ENCODE data around the gene HTN3. TPM values are rescaled to one million over a fixed set of nuclear protein-coding genes. Genes with fewer than 3 reads are reported as not detected.
"Not testable (repeated sequence)": the region's sequence is repeated elsewhere in the genome, so short reads cannot be mapped to it uniquely, and the experiment has no call there.

Gene HTN3
- total RNA-seq, 1 donor, result not detected

DNA sequence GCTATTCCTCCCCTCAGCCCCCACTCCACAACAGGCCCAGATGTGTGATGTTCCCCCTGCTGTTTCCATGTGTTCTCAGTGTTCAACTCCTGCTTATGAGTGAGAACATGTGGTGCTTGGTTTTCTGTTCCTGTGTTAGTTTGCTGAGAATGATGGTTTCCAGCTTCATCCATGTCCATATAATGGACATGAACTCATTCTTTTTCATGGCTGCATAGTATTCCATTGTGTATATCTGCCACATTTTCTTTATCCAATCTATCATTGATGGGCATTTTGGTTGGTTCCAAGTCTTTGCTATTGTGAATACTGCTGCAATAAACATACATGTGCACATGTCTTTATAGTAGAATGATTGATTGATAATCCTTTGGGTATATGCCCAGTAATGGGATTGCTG lies 11.7 kb downstream of the HTN3 start:
- H2AFZ ChIP-seq (ENCODE audit: low read length); H3K4me2 ChIP-seq (ENCODE audit: insufficient read depth, low read length); H3K36me3 ChIP-seq (ENCODE audit: insufficient read depth, low read length); H3K79me2 ChIP-seq (ENCODE audit: insufficient read depth, low read length); DNase-seq (ENCODE audit: insufficient read length, low spot score, missing footprints); H3K27me3 ChIP-seq (ENCODE audit: insufficient read depth, low read length); H3K9me3 ChIP-seq (ENCODE audit: low read depth, low read length); H3K4me3 ChIP-seq (ENCODE audit: insufficient read depth, low read length); H3K4me1 ChIP-seq (ENCODE audit: insufficient read depth, low read length); H4K20me1 ChIP-seq (ENCODE audit: insufficient read depth, low read length); H3K27ac ChIP-seq (ENCODE audit: low read depth, low read length): not testable (repeated sequence)

DNA sequence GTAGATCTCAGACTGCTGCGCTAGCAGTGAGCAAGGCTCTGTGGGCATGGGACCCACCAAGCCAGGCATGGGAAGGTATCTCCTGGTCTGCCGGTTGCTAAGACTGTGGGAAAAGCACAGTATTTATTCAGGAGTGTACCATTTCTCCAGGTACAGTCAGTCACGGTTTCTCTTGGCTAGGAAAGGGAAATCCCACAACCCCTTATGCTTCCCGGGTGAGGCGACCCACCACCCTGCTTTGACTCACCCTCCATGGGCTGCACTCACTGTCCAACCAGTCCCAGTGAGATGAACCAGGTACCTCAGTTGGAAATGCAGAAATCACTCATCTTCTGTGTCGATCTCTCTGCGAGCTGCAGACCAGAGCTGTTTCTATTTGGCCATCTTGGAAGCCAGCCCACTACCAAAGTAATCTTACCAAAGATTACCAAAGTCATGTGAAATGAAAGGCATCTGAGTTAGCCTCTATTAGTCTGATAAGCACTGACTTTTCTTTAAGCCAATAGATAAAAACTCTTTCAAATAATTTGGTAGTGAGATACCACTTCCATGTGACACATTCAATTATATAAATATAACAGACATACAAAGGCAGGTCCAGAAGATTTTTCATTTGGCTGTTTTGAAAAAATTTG lies 13.5 kb downstream of the HTN3 start:
- TF ChIP-seq, protein P1, sequence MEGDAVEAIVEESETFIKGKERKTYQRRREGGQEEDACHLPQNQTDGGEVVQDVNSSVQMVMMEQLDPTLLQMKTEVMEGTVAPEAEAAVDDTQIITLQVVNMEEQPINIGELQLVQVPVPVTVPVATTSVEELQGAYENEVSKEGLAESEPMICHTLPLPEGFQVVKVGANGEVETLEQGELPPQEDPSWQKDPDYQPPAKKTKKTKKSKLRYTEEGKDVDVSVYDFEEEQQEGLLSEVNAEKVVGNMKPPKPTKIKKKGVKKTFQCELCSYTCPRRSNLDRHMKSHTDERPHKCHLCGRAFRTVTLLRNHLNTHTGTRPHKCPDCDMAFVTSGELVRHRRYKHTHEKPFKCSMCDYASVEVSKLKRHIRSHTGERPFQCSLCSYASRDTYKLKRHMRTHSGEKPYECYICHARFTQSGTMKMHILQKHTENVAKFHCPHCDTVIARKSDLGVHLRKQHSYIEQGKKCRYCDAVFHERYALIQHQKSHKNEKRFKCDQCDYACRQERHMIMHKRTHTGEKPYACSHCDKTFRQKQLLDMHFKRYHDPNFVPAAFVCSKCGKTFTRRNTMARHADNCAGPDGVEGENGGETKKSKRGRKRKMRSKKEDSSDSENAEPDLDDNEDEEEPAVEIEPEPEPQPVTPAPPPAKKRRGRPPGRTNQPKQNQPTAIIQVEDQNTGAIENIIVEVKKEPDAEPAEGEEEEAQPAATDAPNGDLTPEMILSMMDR (IDR thresholded peaks at IDR 0.05; ENCODE audit: extremely low read depth, low read depth, low read length), result no peak
- Histone ChIP-seq H4K20me1 (ENCODE audit: insufficient read depth, low read length) (no peaks in the 10 kb centered on the region), H3K4me1 (ENCODE audit: insufficient read depth, low read length) (no peaks in the 10 kb centered on the region), H3K27me3 (ENCODE audit: insufficient read depth, low read length) (no peaks in the 10 kb centered on the region), H3K4me2 (ENCODE audit: insufficient read depth, low read length) (no peak overlapping the region), H3K36me3 (ENCODE audit: insufficient read depth, low read length) (no peaks in the 10 kb centered on the region), H2AFZ (ENCODE audit: low read length) (no peak overlapping the region), H3K27ac (ENCODE audit: low read depth, low read length) (no peak overlapping the region), H3K9me3 (ENCODE audit: low read depth, low read length) (no peaks in the 10 kb centered on the region), H3K79me2 (ENCODE audit: insufficient read depth, low read length) (no peaks in the 10 kb centered on the region), H3K4me3 (ENCODE audit: insufficient read depth, low read length) (no peak overlapping the region)
- no peak for DNase-seq (ENCODE audit: insufficient read length, low spot score, missing footprints)

DNA sequence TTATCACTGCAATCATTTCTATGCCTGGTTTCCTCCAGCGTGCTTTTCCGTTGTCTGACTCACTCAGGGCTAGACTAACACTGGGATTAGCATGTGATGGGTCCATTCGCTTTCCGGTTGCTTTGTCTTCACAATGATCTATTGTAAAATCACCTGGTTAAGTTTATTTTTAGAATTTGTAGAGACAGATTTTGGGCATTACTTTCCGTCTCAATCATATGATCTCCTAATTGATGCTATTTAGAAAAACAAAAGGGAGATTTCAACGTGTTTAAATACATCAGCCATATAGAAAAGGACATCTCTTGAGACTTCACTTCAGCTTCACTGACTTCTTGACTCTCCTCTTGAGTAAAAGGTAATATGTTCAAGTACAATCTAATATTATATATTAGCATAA lies 21.9 kb downstream of the HTN3 start, which contains the start of gene HTN1:
TSS of gene HTN1 (plus strand) at position 301 of the 400 bp plus-strand sequence. CDS start 2,639 bp downstream, outside the sequence.
- DNase-seq (ENCODE audit: insufficient read length, low spot score, missing footprints); H3K4me3 ChIP-seq (ENCODE audit: insufficient read depth, low read length); H3K27ac ChIP-seq (ENCODE audit: low read depth, low read length); H3K9me3 ChIP-seq (ENCODE audit: low read depth, low read length); H3K27me3 ChIP-seq (ENCODE audit: insufficient read depth, low read length); H3K79me2 ChIP-seq (ENCODE audit: insufficient read depth, low read length); H4K20me1 ChIP-seq (ENCODE audit: insufficient read depth, low read length); H3K4me1 ChIP-seq (ENCODE audit: insufficient read depth, low read length); H3K36me3 ChIP-seq (ENCODE audit: insufficient read depth, low read length); H3K4me2 ChIP-seq (ENCODE audit: insufficient read depth, low read length); H2AFZ ChIP-seq (ENCODE audit: low read length): not testable (repeated sequence)

DNA sequence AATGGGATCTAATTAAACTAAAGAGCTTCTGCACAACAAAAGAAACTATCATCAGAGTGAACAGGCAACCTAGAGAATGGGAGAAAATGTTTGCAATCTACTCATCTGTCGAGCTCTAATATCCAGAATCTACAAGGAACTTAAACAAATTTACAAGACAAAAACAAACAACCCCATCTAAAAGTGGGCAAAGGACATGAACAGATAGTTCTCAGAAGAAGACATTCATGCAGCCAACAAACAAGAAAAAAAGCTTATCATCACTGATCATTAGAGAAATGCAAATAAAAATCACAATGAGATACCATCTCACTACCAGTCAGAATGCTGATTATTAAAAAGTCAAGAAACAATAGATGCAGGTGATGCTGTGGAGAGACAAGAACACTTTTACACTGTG lies 28.3 kb downstream of the HTN3 start:
- not testable (repeated sequence) for DNase-seq (ENCODE audit: insufficient read length, low spot score, missing footprints); H2AFZ ChIP-seq (ENCODE audit: low read length); H3K36me3 ChIP-seq (ENCODE audit: insufficient read depth, low read length); H3K27ac ChIP-seq (ENCODE audit: low read depth, low read length); H3K79me2 ChIP-seq (ENCODE audit: insufficient read depth, low read length); H3K4me3 ChIP-seq (ENCODE audit: insufficient read depth, low read length); H4K20me1 ChIP-seq (ENCODE audit: insufficient read depth, low read length); H3K27me3 ChIP-seq (ENCODE audit: insufficient read depth, low read length); H3K4me1 ChIP-seq (ENCODE audit: insufficient read depth, low read length); H3K4me2 ChIP-seq (ENCODE audit: insufficient read depth, low read length); H3K9me3 ChIP-seq (ENCODE audit: low read depth, low read length)

GRCh38 chr4:70057651-70058050 lies 29.4 kb downstream of the HTN3 start:
- Histone ChIP-seq H3K9me3 (ENCODE audit: low read depth, low read length) (no peaks in the 10 kb centered on the region), H3K36me3 (ENCODE audit: insufficient read depth, low read length) (no peaks in the 10 kb centered on the region), H4K20me1 (ENCODE audit: insufficient read depth, low read length) (no peaks in the 10 kb centered on the region), H2AFZ (ENCODE audit: low read length) (no peak overlapping the region), H3K4me1 (ENCODE audit: insufficient read depth, low read length) (no peaks in the 10 kb centered on the region), H3K79me2 (ENCODE audit: insufficient read depth, low read length) (no peaks in the 10 kb centered on the region), H3K4me2 (ENCODE audit: insufficient read depth, low read length) (no peak overlapping the region), H3K27ac (ENCODE audit: low read depth, low read length) (no peak overlapping the region), H3K27me3 (ENCODE audit: insufficient read depth, low read length) (no peaks in the 10 kb centered on the region), H3K4me3 (ENCODE audit: insufficient read depth, low read length) (no peak overlapping the region)
- no peak for DNase-seq (ENCODE audit: insufficient read length, low spot score, missing footprints)
- TF ChIP-seq, protein P1 (IDR thresholded peaks at IDR 0.05; ENCODE audit: extremely low read depth, low read depth, low read length), result no peak
